GM19238 (cell line): Measurements from ENCODE around the gene MMUT.
"Not testable (repeated sequence)": the region's sequence is repeated elsewhere in the genome, so short reads cannot be mapped to it uniquely, and the experiment has no call there.

ENCODE experiments used
- DNase-seq: peaks from one replicate; pipeline ENCODE4 v3.0.0; 2011; ENCODE audit warnings: low spot score; ENCODE audit not compliant: insufficient read length

Gene MMUT

DNA sequence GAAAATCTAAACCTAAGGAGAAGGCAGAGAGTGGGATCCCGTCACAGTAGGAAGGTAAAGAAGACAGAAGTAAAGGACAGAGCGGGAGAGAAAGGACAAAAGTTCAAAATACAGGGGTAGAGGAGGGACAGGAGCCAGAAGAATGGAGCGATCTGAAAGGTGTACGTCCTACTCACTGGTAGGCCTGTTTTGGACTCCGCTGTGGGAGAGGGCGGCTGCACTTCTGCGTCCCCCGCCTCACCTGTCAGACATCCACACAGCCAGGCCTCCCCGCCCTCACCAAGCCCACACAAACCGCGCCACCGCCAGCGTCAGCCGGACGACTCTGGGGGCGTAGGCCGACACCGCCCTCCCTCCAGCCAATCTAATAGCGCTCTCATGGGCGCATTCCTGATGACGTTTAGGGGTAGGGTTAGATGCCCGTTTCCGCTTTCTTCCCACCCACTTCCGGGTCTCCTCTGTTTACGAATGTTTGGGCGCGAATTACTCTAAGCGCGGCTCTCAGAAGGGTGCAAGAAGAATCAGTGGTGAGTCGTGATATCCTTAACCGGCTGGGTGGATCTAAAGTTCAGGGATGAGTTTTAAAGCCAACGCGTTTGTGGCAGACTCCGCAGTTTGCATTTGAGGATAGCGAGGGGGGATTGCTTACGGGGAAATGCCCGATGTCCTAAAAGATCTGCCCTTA, at the start of gene MMUT, which contains the start of gene CENPQ:
MMUT (minus strand) TSS at position 327 of the 685 bp plus-strand sequence. CDS start 3,787 bp downstream, outside the sequence.
CENPQ (plus strand) TSS at position 444 of the 685 bp plus-strand sequence. CDS start 6,807 bp downstream, outside the sequence.
- DNase-seq = peak; percentile 81

DNA sequence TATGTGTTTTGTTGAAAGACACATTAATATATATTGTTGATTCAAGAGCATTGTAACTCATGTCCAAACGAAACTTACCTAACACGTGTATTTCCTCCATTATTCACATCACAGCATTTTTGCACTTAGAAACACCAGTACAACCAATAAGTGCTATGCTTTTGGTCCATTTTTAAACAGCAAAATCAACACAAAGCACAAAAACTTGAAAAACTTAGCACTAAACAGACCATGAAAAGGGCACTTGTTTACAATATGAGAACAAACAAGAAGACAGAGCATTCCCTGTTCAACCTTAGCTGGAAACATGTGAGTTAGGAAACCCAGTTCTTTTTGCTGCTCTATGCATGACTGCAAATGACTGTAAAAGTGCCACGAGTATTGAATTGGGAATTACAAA, 46.3 kb upstream of the MMUT start:
- DNase-seq = no peak

DNA sequence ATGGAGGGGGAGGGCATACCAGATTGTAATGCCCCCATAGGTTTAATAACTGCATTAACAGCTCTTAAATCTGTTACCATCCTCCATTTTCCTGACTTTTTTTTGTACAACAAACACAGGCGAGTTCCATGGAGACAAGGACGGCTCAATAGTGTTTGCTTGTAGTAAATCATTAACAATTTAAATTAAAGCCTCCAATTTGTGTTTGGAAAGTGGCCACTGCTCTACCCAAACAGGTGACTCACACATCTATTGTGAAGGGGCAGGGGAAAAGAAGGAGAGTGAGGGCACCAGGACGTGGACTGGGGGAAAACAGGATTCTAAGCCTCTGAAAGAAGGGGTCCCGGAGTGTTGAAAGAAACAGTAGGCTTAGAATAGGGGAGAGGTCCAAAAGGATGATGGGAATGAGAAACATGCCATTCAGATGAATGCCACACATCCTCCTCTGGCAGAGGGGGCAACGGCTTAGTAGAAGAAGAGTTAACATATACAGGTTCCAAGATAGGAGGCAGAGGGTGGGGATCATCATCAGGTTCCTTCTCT, 43.6 kb upstream of the MMUT start:
- no peak for DNase-seq

DNA sequence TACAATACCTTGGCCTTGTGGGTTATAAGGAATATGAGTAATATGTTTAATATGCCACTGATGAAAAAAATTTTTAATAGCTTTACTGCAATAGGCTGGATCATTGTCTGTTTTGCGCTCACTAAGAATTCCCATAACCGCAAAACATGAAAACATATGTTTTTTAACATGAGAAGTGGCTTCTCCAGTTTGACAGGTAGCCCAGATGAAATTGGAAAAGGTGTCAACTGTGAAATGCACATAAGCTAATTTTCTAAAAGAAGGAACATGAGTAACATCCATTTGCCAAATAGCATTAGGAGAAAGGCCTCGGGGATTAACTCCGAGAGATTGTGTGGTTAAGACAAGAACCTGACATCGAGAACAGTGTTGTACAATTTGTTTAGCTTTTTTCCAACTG, 41.6 kb upstream of the MMUT start:
- DNase-seq = no peak

DNA sequence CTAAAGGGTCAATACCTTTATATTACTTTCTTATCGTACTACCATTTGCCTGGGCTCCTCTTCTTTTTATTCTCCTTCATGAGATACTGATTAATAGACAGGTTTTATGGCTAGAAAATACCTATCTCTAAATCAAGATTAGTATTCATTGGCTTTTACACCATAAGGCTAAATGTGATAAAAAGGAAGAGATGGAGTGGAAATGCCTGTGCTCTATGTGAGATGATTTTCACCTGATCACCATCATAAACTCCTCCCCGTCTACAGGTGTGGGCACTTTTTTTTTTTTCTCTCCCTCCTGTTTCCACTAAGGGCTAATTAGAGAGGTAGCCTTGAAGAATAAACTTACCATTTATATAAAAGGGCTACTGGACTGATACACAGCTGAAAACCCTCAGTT, 36.6 kb upstream of the MMUT start, which contains the start of gene GLYATL3:
GLYATL3 (plus strand) TSS at position 301 of the 400 bp plus-strand sequence. CDS start 12,068 bp downstream, outside the sequence.
- DNase-seq = no peak

DNA sequence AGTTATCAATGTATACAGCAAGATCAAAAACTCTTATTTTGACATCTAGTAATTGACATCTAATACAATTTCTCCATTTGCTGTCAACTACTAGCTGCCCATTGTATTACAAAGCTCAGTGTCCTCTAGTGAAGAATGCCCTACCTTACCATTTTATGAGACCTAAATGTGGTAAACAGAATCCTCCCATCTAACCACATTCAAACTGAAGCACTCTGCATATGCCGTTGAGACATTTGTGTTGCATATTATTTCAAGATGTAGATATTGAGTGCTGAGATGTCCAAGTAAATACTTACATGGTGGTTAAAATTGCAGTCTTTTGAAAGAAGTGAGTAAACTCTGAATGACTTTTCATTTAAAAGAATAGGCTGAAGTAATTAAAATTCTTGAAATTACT, 36.1 kb upstream of the MMUT start:
- no peak for DNase-seq

DNA sequence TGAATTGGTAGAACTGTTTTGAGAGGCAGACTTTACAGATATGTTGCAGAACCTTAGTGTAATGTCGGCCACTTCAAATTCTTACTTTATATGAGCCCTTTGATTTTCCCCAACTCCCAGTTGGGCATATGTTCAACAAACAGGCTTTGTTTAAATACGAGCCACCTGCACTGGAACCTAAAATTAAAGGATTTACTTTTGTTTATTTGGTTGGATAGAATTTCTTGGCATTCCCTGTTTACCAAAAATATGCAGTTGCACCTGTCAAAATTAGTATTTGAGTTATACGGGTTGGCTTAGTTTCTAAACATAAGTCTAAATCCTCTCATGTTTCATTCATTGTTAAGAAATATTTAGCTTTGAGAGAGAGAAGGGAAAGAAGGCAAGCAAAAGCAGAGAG, 34.3 kb upstream of the MMUT start:
- no peak for DNase-seq

DNA sequence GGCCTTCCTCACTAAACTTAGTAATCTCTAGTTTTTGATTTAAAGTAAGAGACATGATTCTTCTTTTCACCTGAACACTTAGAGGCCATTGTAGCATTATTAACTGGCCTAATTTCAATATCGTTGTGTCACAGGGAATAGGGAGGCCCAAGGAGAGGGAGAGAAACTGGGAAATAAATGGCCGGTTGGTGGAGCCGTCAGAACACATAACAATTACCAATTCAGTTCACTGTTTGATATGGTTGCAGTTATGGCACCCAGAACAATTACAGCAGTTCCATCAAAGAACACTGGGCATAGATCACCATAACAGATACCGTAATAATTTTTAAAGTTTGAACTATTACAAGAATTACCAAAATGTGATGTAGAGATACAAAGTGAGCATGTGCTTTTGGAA, 27.6 kb upstream of the MMUT start:
- DNase-seq = no peak

DNA sequence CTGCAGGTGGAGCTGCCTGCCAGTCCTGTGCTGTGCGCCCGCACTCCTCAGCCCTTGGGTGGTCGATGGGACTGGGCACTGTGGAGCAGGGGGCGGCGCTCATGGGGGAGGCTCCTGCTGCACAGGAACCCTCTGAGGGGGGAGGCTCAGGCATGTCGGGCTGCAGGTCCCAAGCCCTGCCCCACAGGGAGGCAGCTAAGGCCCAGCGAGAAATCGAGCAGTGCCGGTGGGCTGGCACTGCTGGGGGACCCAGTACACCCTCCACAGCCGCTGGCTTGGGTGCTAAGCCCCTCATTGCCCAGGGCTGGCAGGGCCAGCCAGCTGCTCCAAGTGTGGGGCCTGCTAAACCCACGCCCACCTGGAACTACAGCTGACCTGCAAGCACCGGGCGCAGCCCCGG, 20.3 kb upstream of the MMUT start:
- DNase-seq = not testable (repeated sequence)

DNA sequence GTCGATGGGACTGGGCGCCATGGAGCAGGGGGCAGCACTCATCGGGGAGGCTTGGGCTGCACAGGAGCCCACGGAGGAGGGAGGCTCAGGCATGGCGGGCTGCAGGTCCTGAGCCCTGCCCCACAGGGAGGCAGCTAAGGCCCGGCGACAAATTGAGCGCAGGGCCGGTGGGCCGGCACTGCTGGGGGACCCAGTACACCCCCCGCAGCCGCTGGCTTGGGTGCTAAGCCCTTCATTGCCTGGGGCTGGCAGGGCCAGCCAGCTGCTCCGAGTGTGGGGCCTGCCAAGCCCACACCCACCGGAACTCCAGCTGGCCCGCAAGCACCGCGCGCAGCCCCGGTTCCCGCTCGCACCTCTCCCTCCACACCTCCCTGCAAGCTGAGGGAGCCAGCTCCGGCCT, 18.8 kb upstream of the MMUT start:
- DNase-seq = not testable (repeated sequence)

DNA sequence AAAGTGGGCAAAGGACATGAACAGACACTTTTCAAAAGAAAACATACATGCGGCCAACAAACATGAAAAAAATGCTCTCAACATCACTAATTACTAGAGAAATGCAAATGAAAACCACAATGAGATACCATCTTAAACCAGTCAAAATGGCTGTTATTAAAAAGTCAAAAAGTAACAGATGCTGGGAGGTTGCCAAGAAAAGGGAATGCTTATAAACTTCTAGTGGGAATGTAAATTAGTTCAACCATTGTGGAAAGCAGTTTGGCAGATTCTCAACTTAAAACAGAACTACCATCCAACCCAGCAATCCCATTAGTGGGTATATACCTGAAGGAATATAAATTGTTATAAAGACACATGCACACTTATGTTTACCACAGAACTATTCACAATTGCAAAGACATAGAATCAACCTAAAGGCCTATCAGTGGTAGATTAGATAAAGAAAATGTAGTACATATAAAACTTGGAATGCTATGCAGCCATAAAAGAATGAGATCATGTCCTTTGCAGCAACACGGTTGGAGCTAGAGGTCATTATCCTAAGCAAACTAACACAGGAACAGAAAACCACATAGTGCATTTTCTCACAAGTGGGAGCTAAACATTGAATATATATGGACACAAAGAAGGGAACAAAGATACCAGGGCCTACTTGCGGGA, 16.4 kb upstream of the MMUT start:
- DNase-seq = no peak

DNA sequence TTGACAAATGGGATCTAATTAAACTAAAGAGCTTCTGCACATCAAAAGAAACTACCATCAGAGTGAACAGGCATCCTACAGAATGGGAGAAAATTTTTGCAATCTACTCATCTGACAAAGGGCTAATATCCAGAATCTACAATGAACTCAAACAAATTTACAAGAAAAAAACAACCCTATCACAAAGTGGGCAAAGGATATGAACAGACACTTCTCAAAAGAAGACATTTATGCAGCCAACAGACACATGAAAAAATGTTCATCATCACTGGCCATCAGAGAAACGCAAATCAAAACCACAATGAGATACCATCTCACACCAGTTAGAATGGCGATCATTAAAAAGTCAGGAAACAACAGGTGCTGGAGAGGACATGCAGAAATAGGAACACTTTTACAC, 13.5 kb upstream of the MMUT start:
- DNase-seq = not testable (repeated sequence)

DNA sequence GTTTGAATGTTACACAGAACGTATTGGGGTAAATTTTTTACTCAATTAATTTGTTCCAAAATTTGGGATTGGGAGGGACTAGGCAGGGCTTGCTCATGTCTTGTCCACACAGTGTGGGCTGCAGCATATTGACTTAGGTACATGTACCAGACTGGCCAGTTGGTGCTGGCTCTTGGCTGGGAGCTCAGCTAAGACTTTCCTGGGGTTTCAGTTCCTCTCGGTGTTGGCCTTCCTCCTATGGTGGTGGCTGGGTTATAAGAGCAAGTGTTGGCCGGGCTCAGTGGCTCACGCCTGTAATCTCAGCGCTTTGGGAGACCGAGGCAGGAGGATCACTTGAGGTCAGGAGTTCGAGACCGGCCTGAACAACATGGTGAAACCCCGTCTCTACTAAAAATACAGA, 5.0 kb upstream of the MMUT start:
- DNase-seq = no peak

DNA sequence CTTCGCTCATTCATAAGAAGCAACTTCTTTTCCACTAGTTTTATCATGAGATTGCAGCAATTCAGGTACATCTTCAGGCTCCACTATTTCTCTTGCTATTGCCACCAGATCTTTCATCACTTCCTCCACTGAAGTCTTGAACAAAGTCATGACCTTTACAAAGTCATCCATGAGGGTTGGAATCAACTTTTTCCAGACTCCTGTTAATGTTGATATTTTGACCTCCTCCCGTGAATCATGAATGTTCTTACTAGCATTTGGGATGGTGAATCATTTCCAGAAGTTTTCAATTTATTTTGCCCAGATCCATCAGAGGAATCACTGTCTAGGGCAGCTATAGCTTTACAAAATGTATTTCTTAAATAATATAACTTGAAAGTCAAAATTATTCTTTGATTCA, 1.6 kb upstream of the MMUT start:
- no peak for DNase-seq

DNA sequence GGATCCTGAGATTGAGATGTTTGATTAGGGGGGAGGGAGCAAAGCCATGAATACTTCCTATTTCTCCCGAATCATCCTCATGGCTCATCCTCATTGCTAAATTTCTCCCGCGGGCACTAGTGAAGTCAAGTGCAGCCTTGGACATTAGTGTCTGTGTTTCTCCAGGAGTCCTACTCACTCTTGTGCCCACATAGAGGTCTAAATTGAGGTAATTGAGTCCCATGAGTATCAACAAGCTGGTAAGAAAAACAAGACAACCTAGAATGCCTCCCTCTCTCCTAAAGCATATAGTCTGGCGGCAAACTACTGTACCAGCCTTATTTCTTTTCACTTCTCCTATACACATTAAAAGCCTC, 537 bp upstream of the MMUT start:
- no peak for DNase-seq

DNA sequence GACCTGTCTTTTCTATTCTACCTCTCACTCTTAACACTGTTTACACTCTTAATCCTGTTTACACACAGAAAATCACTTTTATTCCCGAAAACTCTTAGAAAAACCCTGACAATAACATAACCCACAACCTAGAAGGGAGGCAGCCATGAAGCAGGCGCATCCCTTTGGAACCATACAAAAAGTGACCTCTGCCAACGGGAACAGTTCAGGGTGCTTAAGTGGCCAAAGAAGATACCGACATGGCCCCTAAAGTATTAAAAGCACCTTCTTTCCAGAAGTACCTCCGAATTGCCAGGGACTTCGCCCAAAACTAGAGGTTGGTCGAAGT, 490 bp downstream of the MMUT start:
- DNase-seq = no peak

DNA sequence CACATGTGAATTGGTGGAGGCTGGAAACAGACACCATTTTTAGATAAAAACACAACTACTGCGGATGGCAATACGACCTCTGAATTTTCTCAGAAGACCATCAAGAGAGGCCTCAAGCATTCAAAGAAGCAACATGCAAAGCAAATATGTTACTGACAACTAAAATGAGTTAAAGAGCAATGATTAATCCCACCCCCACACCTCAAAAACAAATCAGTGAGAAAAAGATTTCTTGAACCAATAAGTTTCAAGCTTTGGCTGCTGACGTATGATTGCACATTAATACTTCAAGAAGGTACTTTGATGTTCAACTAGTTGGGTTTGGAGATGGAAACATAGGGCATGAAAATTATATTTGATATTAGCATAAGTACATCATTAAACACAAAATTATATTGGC, 982 bp downstream of the MMUT start:
- DNase-seq = no peak

DNA sequence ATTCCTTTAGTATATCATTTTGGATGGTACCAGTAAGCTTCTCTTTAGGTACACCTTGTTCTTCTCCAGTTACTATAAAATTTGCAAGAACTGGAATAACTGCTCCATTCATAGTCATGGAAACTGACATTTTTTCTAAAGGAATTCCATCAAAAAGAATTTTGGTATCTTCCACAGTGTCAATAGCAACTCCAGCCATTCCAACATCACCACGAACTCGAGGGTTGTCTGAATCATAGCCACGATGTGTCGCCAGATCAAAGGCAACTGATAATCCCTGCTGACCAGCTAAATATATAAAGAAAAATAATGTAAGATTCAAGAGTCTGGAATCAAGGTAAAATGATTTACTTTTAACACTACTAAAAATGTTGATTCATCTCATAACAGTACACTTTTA, 5.3 kb downstream of the MMUT start:
- DNase-seq = no peak

DNA sequence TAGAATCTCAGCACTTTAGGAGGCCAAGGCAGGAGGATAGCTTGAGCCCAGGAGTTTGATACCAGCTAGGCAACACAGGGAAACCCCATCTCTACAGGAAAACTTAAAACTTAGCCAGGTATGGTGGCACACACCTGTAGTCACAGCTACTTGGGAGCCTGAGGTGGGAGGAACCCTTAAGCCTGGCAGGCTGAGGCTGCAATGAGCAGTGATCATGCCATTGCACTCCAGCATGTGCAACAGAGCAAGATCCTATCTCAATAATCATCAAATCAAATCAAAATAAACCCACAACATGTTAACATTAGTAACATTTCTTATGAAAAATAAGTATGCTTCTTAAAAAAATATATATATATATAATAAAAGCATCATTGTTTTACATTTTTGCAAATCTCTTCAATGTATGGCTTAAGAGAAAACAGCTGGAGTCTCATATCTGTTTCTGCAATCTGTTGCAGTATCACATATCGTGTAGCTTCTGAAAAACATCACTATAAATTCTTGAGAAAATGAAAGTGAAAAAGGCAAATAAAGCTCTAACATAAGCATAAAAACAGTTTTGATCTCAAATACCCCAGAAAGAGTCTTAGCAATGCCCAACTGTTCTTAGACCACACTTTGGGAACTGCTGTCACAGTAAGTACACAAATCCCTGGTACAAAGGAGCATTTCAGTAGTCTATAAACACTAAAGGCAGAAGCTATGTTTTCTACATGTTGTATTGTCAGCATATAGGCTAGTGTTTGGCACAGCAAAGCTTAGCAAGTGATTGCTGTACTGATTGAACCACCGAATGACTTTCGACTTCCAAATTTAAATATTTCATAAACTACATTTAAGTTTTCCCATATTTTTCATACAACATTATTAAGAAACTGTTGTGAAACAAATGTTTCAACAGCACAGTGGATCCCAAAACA, 8.0 kb downstream of the MMUT start:
- no peak for DNase-seq

DNA sequence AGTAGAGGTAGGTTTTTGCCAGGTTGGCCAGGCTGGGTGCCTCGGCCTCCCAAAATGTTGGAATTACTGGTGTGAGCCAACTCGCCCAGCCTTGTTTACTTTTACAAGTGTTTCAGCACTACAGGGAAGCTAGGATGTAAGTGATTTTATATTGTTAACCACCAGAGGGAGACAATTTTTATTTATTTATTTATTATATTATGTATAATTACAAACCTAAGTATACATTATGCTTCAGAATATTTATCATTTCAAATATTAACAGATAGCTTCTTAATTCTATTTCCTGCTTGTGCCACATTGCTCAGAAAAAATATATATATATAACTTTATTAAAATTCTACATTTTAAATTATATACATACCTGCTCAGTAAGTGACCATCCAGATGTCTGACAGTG, 9.8 kb downstream of the MMUT start:
- DNase-seq = no peak

DNA sequence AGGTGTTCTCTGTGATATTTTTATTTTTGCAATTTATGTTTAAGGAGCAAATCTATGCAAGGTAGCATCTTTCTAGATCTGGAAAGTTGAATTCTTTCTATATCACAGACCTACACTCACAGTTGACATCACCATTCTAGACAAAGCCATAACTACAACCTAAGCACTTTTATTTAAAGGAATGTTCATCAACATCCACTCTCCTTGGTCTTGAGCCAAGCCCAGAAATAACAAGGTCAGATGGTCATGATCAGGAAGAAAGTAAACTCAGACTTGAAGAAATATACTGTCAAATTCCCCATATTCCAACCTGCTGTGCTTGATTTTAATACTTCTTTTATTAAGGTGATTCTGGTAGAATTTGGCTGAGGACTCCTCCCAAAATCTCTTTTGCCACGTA, 32.2 kb downstream of the MMUT start:
- DNase-seq = no peak

DNA sequence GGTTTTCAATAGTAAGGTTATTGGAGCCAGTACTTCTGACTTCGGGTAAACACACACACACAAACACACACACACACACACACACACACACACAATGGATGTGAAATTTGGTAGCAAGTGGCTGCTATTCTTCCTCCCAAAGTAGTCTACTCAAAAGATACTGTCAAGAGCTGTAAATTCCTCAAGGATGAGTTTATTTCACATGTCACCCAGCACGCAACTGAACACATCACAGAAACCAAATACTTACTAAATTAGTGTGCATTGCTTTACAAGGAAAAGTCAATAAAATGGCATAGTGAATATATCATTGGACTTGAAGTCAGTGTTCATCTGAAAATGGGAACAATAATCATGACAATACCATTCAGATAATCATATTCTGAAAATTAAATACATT, 32.9 kb downstream of the MMUT start:
- no peak for DNase-seq
